SK-N-SH (cell line): ENCODE measurements around the gene JAZF1.

Experiments used
- EP300 ChIP-seq, 2 experiments: IDR thresholded peaks; 2 replicates each; pipeline versions ENCODE4 v1.4.0 to v1.6.1; 2012; ENCODE audit warnings: borderline replicate concordance in 1 of 2, low read depth in 1 of 2, low read length in 1 of 2
- FOXM1 ChIP-seq: IDR thresholded peaks from 2 replicates; pipeline ENCODE4 v1.4.0; 2012; ENCODE audit warnings: low read depth, mild to moderate bottlenecking
- GABPA ChIP-seq: IDR thresholded peaks from 2 replicates; pipeline ENCODE4 v1.4.0; 2012; ENCODE audit warnings: low read depth, mild to moderate bottlenecking
- JUND ChIP-seq: IDR thresholded peaks from 2 replicates; pipeline ENCODE4 v1.4.0; 2012
- POLR2AphosphoS5 ChIP-seq: IDR thresholded peaks from 2 replicates; pipeline ENCODE4 v1.6.1; 2012; ENCODE audit warnings: low read depth, low read length
- SIN3A ChIP-seq: IDR thresholded peaks from 2 replicates; pipeline ENCODE4 v1.6.1; 2012; ENCODE audit warnings: low read depth, mild to moderate bottlenecking, low read length, moderate library complexity, borderline replicate concordance
- SMC3 ChIP-seq: IDR thresholded peaks from 2 replicates; pipeline ENCODE4 v1.6.1; 2012; ENCODE audit warnings: low read depth, low read length, improper control_type of control experiment
- TAF1 ChIP-seq: IDR thresholded peaks from 2 replicates; pipeline ENCODE4 v1.6.1; 2012; ENCODE audit warnings: low read depth, mild to moderate bottlenecking, low read length, moderate library complexity, borderline replicate concordance
- TCF12 ChIP-seq: IDR thresholded peaks from 2 replicates; pipeline ENCODE4 v1.4.0; 2012
- TF ChIP-seq, protein P1 (sequence below): fragments of 200-600 bp; sonication (generic); IDR thresholded peaks from 2 replicates; pipeline ENCODE4 v1.6.1; 2017; ENCODE audit warnings: antibody characterized with exemption, mild to moderate bottlenecking, moderate library complexity
- TF ChIP-seq, protein P2 (sequence below): IDR thresholded peaks from 2 replicates; pipeline ENCODE4 v1.4.0; 2012; ENCODE audit warnings: low read depth
- TF ChIP-seq, protein P3 (sequence below): fragments of 150-350 bp; IDR thresholded peaks from 2 replicates; pipeline ENCODE4 v1.6.1; 2016; ENCODE audit warnings: mild to moderate bottlenecking, low read depth, low read length

DNA sequence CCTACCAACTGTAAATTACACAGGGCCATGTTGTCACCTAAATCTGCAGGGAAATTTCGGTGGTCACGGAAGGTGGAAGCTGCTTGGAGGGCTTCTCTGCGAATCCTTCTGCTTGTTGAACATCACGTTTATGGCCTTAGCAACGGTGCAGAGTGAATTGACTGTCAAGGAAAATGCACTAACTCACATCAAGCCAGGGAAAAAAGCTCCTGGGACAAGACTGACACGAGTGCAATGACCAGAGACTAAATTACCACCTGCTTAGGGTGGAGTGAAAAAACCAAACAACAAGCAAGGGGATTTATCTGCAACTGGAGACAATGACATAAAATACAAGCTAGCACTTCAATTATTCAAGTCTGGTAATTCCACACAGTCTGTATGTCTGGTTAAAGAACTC, 211.2 kb downstream of the JAZF1 start:
- TF ChIP-seq SMC3 (no peak), SIN3A (no peak), FOXM1 (no peak), POLR2AphosphoS5 (no peak), GABPA (no peak), JUND (no peak), TAF1 (no peak), TCF12 (no peak), EP300 (IDR thresholded peaks at IDR 0.05; ENCODE audit: borderline replicate concordance in 1 of 2, low read depth in 1 of 2, low read length in 1 of 2) (no peak)
- TF ChIP-seq, protein P1, sequence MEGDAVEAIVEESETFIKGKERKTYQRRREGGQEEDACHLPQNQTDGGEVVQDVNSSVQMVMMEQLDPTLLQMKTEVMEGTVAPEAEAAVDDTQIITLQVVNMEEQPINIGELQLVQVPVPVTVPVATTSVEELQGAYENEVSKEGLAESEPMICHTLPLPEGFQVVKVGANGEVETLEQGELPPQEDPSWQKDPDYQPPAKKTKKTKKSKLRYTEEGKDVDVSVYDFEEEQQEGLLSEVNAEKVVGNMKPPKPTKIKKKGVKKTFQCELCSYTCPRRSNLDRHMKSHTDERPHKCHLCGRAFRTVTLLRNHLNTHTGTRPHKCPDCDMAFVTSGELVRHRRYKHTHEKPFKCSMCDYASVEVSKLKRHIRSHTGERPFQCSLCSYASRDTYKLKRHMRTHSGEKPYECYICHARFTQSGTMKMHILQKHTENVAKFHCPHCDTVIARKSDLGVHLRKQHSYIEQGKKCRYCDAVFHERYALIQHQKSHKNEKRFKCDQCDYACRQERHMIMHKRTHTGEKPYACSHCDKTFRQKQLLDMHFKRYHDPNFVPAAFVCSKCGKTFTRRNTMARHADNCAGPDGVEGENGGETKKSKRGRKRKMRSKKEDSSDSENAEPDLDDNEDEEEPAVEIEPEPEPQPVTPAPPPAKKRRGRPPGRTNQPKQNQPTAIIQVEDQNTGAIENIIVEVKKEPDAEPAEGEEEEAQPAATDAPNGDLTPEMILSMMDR = no peak
- TF ChIP-seq, protein P2, sequence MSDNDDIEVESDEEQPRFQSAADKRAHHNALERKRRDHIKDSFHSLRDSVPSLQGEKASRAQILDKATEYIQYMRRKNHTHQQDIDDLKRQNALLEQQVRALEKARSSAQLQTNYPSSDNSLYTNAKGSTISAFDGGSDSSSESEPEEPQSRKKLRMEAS = no peak
- TF ChIP-seq, protein P3, sequence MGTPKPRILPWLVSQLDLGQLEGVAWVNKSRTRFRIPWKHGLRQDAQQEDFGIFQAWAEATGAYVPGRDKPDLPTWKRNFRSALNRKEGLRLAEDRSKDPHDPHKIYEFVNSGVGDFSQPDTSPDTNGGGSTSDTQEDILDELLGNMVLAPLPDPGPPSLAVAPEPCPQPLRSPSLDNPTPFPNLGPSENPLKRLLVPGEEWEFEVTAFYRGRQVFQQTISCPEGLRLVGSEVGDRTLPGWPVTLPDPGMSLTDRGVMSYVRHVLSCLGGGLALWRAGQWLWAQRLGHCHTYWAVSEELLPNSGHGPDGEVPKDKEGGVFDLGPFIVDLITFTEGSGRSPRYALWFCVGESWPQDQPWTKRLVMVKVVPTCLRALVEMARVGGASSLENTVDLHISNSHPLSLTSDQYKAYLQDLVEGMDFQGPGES = no peak
